ENCODE measurements around the gene CHI3L1.

CHI3L1 gene

GRCh38 chr1:203129501-203130231 lies 56.8 kb downstream of the CHI3L1 start:
- DNase-seq, result peak in 1 of 2 experiments; percentile 9
